ENCODE data around the gene SELENBP1. TPM values are rescaled to one million over a fixed set of nuclear protein-coding genes. Genes with fewer than 3 reads are reported as not detected.
"Not testable (repeated sequence)": the region's sequence is repeated elsewhere in the genome, so short reads cannot be mapped to it uniquely, and the experiment has no call there.

Gene SELENBP1
- total RNA-seq, 3 donors from 2014 or later = 914 to 2,582 (median 1,654) TPM

DNA sequence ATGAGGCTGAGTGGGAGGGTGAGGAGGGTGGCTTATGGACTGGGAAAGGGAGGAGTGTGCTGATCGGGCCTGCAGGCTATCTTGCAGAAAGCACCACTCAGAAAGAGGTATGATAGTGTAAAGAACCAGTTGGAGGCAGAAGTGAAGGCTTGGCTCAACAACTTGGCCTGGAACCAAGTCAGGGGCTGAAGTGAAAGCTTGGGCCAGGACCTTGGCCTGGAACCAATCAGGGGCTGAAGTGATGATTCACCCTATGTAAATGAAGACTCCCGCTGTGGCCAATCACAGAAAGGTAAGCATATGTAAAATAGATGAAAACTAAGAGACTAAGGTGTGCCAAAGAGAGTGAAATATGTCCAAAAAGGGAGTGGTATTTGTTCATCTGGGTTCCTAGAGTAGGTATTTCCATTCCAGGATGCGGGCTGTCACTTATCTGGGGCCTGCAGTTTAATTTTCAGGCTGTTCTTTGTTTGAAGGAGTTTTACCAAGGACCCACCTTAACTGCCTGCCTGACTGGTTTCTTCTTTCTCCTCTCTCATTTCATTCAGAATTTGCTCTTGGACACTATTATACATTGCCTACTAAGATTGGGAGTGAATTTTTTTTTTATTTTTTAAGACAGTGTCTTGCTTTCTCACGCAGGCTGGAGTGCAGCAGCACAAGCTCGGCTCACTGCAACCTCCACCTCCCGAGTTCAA lies 20.3 kb downstream of the SELENBP1 start:
- Histone ChIP-seq H3K36me3 (ENCODE audit: low read depth) (no peaks in the 10 kb centered on the region), H3K9me3 (no peaks in the 10 kb centered on the region), H3K4me1 (ENCODE audit: low read depth) (no peaks in the 10 kb centered on the region), H3K4me3 (no peak overlapping the region)
- DNase-seq (no peak), ATAC-seq (peak; percentile 2)
- intact Hi-C loops (cut with DNase I, micrococcal nuclease) = no loop called here
- no peak for TF ChIP-seq CTCF (IDR thresholded peaks at IDR 0.05)

- H3K4me3 ChIP-seq; intact Hi-C loops (cut with DNase I, micrococcal nuclease); DNase-seq; H3K36me3 ChIP-seq (ENCODE audit: low read depth); H3K9me3 ChIP-seq; H3K4me1 ChIP-seq (ENCODE audit: low read depth); ATAC-seq: not testable (repeated sequence)
Measured at GRCh38 chr1:151350323-151350722, 22.2 kb downstream of the SELENBP1 start.

GRCh38 chr1:151347523-151348246 lies 24.8 kb downstream of the SELENBP1 start:
- H3K4me3 ChIP-seq = no peak overlapping the region
- H3K4me1 ChIP-seq (ENCODE audit: low read depth) = peaks cover 4% of the 10 kb centered on the region
- intact Hi-C loops (cut with DNase I, micrococcal nuclease) = no loop called here
- ATAC-seq = no peak
- no peak for TF ChIP-seq CTCF (IDR thresholded peaks at IDR 0.05)
- H3K9me3 ChIP-seq = no peaks in the 10 kb centered on the region
- H3K36me3 ChIP-seq (ENCODE audit: low read depth) = no peaks in the 10 kb centered on the region
- no peak for DNase-seq

DNA sequence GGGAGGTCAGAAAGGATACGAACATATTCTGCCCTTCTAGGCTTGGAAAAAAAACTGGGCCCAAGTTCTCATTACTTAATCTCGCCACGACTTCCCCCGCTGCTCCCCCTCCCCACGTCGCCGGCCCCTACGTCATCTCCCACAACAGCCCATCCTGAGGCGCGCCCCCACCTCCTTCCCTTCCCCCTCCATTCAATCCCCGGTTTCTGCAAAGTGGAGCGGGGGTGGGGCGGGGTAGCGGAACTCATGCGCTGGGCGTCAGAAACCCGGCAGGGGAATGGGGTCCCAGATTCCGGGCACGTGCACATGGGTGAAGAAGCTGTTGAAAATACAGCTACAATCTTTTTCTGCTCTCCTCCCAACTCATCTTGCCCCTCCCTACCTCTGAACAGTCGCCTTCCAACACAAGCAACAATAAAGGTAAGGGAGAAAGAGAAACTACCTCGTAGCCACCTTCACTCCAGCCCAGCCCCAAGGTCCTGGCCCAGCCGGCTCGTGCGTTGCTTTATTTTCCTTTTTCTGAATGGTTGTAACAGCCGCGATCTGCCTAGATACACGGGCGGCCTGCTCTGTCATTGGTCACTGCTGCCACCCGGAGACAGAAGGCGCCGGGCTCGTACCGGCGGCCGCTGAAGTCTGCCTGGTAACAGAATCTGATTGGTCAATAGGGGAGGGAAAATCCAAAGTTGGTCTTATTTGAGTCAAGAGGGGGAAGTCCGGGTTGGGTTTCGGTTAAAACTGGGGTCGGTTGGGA lies 25.6 kb downstream of the SELENBP1 start, which contains the start of gene RFX5:
RFX5 (minus strand) TSS at position 484 of the 754 bp plus-strand sequence. CDS start 932 bp downstream, outside the sequence.
- H3K36me3 ChIP-seq (ENCODE audit: low read depth) = no peaks in the 10 kb centered on the region
- peaks cover 4% of the 10 kb centered on the region for H3K4me1 ChIP-seq (ENCODE audit: low read depth)
- no peak for TF ChIP-seq CTCF (IDR thresholded peaks at IDR 0.05)
- H3K9me3 ChIP-seq = no peaks in the 10 kb centered on the region
- peak; percentile 94 to 97 (median 96) for DNase-seq
- intact Hi-C loops (cut with DNase I, micrococcal nuclease) = no loop called here
- peak; percentile 97 for ATAC-seq
- H3K4me3 ChIP-seq = peak within 1 kb of the TSS; percentile 38

DNA sequence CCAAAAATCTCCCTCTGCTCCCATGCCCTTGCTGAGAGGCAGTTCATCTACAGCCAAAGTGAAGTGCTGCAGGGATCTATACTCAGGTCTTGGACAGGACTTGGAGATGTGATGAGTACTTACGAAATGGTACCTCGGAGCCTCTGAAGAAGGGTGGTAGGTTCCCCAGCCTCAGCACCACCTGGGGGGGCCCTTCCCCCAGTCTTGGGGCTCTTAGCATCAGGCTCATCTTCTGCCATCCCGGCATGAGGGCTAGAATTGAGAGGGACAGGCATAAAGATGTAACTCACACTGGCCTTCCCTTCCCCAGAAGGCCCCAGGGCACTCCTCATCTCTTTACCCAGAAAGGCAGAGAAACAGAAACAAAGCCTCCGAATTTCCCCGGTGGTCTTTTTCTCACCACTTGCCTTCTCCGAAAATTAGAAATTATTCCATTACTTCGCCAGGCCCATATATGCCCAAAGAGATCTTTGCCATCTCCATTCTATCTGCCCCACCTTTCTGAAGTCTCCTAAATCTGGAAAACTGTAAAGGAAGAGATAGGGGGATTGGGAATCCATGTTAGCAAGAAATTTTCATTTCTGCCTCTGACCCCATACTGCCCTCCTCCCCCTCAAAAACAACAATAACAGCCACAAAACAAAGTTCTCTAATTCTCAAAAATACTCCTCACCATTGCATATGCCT lies 26.3 kb downstream of the SELENBP1 start:
- intact Hi-C loops (cut with DNase I, micrococcal nuclease) = no loop called here
- DNase-seq (no peak), ATAC-seq (no peak)
- no peak for TF ChIP-seq CTCF (IDR thresholded peaks at IDR 0.05)
- H3K4me1 ChIP-seq (ENCODE audit: low read depth) = peaks cover 4% of the 10 kb centered on the region
- no peaks in the 10 kb centered on the region for H3K9me3 ChIP-seq
- H3K36me3 ChIP-seq (ENCODE audit: low read depth) = no peaks in the 10 kb centered on the region
- H3K4me3 ChIP-seq = peak overlapping the region; percentile 38
